ENCODE results near the gene PHF21A. TPM values are rescaled to one million over a fixed set of nuclear protein-coding genes. Genes with fewer than 3 reads are reported as not detected.

Gene PHF21A
- total and polyA plus RNA-seq, 2 of the 8 experiments (the other 6 are each of a cell fraction or from before 2014, with no cell fraction given): 17.6 to 40.3 TPM

GRCh38 chr11:46159680-46160079 lies 38.4 kb upstream of the PHF21A start (continued):
- TF ChIP-seq MAX (IDR thresholded peaks at IDR 0.05) (no peak), CHD1 (IDR thresholded peaks at IDR 0.05; ENCODE audit: low read depth, low read length) (no peak), BACH1 (IDR thresholded peaks at IDR 0.05; ENCODE audit: low read length) (no peak), CHD7 (IDR thresholded peaks at IDR 0.05; ENCODE audit: insufficient replicate concordance, low read length) (no peak), CBX8 (IDR thresholded peaks at IDR 0.05; ENCODE audit: borderline replicate concordance, low read depth, low read length) (no peak)
